Stimulated activated CD4-positive, alpha-beta T cell treated with anti-CD3 and anti-CD28 coated beads, Interleukin-15, amount 100 ng/mL, for 48 hours (primary cell): ENCODE results near the gene LYPD6.

Source experiments
- DNase-seq, 2 donors: peaks; one replicate each; pipeline ENCODE4 v3.0.0-alpha.2; 2020; ENCODE audit warnings: low read depth in 2 of 2

LYPD6 gene

DNA sequence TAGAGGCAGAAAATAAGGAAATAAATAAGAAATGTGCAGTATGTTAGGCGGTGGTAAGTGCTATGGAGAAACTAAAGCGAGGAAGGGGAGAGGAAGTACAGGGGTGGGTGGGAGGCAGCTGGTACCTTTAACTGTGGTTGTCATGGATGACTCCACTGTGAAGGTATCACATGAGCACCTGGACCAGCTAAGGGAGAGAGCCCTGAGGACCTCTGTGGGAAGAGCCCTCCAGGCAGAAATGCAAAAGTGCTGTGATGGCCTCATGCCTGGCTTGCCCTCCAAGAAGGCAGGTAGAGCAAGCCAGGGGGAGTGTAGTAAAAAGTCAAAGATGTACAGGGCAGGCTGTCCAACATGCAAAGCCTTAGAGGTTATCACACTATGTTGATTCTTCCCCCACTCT is 17.9 kb downstream of the LYPD6 start:
- no peak for DNase-seq

DNA sequence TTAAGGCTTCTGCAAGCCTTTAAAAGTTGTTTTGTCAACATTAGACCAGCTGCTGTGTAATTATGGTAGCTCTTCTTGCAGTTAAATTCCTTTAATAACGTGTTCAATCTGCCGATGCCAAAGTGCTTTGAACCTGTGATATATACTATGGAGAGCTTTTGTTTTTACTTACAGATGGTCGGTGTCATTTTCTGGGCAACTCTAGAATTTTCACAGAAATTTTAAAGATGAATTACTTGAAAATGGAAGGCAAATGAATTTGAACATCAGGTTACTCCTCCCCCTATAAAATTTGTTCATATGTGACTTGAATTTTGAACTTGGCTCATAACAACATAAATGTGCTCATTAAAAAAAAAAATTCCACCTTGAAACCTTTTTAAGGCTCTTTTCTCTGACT is 23.0 kb downstream of the LYPD6 start:
- no peak for DNase-seq

DNA sequence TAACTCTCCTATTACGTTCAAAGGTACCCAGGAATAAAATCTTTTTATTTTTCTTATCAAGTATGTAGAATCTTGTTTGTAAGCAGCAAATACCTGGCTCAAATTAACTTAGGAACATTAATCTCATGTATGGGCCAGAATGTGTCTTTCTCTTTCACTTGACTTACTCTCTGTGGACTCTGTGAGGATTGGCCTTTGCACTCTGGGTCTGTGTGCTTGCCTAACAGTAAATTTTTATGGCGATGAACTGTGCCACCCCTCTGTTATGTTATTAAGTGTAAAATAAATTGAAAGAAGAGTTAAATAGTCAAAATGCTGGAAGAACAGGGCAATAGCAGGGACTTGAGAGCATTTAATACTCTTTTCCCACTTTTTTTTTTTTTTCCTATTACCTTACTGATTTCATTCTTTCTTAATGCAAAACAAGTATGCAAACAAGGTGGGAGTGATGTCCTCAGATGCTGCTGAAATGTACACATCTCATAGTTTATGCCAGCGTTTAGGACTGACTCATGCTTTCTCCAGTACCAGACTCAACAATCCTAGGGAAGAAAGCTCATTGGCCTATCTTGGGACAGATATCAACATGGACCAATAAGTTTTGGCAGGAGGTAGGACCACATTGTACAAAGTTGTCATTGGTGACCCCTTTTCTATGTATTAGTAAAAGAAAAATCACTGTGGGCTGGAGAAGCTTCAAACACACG is 25.5 kb downstream of the LYPD6 start:
- no peak for DNase-seq

DNA sequence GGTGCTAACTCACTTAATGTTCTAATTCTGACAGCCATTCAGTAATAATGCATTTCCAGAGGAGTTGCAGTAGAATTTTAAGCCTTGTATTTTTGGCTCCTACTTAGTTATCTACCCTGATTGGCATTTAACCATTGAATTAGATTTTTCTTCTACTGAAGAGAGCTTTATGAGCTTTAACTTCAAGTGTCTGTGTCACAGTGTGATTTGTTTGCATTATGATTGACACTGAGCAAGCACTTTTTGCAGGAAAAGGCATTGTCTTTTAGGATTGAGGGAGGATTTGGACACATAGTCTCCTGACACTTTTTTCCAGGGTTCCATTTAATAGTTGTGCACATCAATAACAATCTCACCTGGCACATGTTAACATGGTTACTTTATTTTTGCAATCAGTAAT is 26.7 kb downstream of the LYPD6 start:
- DNase-seq = no peak

DNA sequence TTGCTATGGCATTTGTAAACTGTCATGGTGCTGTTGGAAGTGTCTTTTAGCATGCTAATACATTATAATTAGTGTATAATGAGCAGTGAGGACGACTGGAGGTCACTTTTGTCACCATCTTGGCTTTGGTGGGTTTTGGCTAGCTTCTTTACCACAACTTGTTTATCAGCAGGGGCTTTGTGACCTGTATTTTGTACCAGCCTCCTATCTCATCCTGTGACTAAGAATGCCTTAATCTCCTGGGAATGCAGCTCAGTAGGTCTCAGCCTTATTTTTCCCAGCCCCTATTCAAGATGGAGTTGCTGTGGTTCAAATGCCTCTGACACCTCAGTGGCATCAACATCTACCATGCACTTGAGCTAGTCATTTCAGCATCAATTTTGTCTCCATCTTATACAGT is 29.7 kb downstream of the LYPD6 start:
- no peak for DNase-seq

DNA sequence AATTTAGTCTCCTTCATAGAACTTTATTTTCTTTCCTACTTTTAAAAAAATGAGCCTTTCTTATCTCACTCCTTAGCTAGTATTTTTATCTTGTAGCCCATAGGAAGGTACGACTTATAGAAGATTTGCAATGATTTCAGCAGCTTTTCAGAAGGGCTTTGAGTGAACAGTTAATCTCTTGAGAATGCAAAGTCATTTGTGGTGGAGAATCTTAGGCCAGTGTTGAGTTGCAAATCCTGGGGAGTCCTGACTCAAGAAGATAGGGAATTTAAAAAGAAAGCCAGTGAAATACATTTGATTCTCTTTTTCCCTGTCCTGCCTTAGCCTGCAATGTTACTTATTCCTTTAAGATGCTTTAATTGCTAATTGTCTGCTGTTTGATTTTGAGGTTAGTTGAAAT is 33.6 kb downstream of the LYPD6 start:
- no peak for DNase-seq

DNA sequence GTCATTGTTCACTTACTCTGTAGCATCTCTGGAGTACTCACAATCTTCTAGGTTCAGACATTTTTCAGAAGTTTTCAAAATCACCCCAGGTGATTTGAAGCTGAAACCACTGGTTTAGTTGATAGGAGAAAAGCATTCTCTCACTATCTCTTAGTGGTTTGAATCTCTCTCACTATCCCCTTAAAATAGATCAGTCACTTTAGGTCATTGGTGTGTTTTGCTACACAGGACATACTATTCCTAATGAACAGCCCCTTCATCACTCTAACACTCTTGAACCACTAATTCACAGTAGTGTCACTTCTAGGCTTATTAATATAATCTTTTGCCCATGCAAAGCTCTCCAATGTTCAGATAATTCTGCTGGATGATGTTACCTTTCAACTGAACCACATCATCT is 34.5 kb downstream of the LYPD6 start:
- no peak for DNase-seq

DNA sequence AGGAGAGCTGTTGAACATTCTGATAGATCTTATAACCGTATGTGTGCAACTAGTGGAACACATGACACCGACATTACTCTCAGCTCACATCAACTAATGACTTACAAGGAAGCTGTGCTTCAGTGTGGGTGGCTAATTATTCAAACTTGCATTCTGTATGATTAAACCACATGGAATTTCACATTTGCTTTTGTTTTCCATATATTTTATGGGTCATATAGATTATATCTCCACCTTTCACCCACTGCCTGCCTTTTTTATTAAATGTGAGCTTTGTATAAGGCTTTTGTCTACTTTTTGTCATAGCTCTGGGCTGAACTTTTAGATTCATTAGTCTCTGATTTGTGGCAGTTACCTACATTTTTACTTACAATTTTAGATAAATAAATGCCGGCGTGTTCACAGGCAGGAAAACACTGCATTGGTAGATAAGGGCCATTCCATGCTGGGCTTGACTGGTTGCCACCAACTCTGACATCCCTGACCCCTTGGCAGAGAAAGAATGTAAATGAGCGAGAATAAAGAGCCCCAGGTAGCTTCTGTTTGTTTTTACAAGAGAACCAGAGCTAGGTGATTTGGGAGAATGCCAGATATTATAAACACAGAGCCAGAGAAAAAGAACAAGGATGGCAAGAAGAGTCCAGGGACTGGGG is 35.7 kb downstream of the LYPD6 start:
- no peak for DNase-seq

DNA sequence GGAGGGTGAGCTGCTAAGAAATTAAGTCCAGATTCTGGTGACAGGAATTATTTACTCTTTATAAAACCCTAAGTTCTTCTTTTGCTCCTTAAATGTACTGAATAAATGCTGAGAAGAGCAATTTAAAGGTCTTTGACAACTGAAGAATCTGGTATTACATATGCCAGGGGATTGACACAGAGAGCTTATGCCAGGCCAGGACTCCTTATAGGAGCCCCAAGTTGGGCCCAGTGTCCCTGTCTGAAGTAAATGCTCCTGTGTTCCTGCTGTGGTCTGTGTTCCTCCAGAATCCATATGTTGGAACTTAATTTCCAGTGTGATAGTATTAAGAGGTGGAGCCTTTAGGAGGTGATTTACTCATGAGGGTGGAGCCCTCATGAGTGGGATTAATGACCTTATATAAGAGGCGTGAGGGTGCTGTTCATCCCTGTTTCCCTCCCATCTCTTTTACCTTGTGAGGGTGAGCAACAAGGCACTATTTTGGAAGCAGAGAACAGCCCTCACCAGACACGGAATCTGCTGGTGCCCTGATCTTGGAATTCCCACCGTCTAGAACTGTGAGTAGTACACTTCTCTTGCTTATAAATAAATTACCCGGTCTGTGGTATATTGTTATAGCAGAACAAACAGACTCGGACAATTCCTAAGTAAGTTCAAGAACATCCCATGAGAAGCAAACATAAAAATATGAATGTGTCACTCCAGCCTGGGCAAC is 39.8 kb downstream of the LYPD6 start:
- no peak for DNase-seq

DNA sequence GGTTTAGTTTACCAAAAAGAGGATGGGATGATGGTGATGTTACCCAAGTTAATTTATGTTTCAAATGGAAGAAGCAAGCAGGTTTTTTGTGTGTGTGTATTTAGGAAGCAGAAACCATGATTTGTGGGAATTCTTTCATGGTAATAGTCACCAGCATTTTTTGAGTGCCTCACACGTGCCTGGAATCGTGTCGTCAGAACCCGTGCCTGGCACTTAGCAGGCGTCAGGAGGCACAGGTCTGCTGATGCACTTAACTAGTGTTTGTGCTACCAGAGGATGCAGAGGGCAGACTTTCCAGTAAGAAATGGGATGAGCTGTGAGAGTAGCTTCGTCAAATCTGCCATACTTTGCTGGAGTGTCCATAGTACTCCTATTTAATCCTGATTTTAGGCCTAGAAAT is 41.1 kb downstream of the LYPD6 start:
- no peak for DNase-seq

DNA sequence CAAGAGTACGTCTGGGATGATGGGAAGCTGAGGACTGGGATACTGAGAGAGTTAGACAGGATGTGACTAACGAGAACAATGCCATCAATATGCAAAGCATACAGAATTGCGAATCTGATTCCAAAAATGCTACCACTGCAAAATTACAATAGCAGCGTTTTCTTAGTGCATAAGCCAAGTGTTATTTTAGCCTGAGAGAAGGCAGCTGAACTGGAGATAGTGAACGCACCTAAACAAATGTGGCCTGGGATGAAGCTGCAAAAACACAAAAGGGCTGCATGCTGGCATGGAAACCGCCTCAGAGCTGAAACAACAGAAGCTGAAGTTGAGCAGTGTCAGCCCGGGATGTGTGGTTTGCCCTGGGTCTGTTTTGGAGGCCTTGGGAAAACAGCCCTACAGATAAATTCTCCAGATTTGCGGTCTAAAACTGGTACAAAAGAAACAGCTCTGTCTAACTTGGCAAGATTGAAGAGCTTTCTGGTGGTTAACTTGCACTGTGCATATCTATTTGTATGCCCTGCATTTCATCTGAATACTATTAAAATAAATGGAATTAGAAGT is 45.5 kb downstream of the LYPD6 start:
- DNase-seq = no peak

DNA sequence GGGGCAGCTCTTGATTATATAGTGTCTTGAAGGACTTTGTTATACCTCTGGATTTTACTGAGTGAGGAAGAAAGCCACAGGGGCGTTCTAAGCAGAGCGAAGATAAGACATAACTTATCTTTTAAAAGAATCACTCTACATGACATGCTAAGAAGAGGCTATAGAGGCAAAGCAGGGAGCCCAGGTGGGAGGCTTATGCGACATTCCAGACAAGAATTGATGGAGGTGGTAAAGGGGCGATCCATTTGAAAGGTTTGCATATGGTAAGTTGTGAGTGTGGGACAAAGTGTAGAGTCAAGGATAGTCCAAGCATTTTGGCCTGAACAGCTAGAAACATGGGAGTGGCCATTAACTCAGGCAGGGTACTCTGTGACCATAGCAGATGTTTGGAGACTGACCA is 49.8 kb downstream of the LYPD6 start:
- no peak for DNase-seq

DNA sequence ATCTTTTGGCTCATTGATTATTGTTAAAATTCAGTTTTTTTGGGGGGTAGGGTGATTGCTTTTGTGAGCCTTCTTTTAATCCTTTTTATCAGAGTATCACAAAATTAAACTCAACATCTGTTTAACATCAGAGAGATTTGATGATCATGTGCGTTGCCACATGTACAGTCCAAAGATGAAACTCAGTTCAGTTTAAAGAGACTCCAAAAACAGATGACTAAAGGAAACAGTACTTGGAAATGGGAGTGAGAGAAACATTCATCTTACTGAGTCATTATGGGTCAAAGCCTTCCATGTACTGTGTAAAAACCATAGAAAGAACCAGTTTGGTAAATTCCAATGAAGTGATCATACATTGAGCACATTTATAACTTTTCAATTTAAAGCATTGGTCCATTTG is 53.0 kb downstream of the LYPD6 start:
- no peak for DNase-seq

DNA sequence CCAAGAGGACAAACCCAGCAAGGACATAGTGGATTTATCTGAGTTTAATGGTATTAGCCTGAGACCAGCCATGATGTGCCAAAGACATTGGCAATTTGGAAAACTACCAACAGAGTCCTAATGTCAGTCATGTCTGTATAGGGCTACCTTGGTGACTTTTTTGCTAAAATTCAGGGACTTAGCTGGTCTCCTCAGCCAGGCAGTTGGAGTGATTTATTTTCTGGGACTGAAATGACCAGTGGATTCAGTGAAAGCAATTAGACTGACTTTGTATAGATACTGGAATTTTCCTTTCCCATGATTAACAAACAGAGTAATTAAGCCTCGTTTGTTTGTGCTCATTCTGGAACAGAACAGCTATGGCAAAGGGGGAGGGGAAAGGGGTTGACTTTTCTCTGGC is 55.0 kb downstream of the LYPD6 start:
- no peak for DNase-seq

DNA sequence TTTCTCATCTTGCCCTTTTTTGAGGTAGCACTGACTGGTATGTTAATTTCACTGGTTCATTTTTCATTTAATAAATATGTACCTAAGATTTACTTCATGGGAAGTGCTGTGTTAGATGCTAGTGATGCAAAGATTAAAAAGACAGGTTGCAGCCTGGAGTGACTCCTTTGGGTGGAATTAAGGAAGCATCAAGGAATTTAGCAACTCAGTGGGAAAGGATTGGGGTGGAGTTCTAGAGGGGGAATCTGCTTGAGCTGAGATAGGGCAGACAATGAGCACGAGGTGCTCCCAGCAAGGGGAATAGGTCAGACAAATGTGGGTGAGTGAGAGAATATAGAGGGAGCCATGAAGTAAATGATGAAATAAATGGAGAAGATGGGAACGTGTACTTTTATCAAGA is 57.0 kb downstream of the LYPD6 start:
- no peak for DNase-seq

DNA sequence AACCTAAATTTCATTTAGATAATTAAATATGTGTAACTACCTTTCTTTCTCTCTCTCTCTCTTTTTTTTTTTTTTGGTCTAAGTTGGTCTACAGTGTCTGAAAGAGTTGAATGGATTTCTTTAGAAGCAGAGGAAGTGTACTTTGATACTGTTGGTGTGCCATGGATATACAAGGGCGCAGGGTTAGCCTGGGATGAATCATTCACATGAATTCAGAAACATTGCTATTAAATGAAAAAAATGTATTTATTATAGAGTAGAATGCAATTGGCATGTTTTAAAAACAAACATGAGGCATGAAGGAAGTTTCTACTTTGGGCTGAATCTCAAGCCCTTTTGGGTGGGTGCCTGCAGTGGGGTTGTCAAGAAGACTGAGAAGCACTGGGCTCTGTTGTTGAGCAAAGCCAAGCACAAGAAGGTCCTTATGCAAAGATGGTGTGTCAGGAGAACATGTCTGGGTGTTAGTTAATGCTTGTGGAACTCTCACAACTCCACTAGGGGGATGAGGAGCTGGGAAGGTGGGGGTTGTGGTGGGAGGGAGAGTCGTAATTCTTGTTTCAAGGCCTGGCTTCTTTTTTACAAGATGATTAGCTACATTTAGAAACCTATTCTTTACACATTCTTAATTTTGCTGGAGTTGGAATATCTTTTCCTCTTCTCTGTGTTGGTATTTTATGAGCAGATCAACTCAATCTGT is 57.9 kb downstream of the LYPD6 start:
- no peak for DNase-seq

DNA sequence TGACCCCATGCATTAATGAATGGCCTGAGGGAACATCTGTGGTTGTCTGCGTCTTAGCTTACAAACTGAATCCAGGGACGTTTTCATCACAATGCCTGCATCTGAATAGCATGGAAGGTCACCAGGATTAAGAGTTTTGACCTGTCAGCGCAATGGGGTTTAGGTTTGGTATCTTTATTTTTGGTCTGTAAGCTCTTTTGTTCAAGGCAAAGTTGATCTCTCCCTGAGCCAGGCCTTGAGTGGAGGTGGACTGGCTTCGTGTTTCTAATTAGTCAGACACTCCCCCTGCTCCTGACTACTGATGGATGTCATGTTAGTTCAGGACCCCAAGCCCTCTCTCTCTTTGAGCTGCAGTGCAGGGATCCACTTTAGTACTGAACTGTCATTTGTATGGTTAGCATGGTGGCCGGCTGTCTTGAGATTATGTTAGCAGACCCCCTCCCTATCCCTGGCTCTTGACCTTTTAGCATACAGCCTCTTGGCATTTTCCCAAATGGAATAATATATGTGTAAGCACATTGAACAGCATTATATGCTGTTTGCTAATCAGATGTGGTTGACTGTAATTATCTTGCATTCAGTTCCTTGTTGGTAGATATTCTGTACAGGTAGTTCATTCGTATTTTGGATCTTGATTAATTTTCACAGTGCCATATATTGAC is 59.2 kb downstream of the LYPD6 start:
- no peak for DNase-seq

DNA sequence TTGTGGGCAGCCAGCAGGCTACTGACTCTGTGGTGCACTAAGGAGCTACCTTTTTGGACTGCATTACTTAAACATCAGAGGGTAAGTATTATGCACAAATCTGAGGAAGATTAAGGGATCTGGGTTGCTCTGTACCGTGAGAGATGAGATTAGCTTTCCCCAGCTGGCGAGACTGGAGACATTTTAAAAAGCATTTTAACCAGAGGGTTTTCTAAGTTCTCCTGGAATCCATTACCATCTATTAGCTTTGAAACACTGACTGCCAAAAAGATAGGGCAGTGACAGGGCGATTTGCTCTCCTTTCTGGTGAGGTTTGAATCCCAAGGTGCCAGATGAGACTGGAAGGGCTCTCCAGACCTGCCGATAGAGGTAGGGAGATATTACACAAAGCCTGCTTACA is 63.2 kb downstream of the LYPD6 start:
- no peak for DNase-seq

DNA sequence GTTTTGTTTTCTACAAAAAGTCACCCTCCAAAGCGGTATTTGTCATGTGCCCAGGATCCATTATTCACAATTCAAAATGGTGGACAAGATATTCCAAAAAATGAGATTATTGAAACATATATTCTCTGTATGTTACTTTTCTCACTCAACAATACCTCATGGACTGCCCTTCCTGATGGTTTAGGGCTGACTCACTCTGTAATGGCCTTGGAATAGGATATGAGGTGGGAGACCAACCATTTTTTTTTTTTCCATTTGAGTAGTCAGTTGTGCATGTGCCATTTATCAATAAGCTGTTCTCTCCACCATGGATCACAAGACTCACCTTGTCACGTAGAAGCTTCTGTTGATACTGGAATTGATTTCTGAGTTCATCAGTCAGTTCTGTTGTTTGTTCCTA is 64.5 kb downstream of the LYPD6 start:
- no peak for DNase-seq

DNA sequence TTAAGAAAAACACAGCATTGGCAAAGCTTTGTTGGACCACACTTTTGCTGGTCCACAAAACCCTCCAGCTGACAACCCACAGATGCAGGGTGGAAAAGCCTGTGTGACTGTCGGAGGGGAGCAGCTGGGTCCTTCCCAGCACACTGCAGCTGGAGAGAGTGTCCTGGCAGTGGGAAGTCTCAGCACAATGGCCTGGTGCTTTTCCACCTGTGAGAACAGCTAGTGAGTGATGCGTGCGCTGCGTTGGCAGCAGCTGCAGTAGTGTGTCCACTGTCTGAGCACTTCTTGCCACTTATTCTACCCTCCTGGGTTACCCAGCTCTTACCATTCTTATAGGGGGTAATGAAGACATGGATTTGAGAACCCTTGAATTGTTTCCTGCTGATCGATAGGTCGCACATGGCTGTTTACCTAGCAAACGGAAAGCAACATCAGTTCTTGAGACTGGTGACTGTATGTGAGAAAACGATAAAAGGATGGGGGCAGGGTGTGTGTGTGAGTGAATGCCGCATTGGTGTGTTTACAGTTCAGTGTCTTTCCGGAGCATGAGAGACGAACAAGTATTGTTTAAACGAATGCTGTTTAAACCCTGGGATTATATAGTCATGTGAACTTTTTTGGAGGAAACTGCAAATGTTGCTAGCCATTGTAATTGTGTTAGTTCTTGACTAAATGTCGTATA is 69.7 kb downstream of the LYPD6 start:
- no peak for DNase-seq

DNA sequence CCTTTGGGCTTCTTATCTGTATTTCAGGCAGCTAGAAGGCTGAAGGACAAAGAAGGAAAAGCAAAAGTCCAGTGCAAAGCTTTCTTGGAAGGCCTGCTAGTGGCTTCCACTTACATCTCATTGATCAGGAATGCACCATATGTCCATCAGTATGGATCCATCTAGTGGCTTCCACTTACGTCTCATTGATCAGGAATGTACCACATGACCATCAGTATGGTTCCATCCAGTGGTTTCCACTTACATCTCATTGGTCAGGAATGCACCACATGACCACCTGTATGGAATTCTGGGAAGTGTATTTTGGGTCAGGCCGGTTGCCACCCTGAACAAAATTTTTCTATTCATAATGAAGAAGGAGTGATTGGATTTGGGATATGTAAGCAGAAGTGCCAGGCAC is 70.6 kb downstream of the LYPD6 start:
- no peak for DNase-seq
